A549 (cell line): ENCODE results near the gene LYRM2.

Experiments used
- CEBPB ChIP-seq, 2 experiments: fragments of >200 bp in 1 of 2; sonication (Bioruptor Twin) in 1 of 2; formaldehyde crosslinking in 1 of 2; IDR thresholded peaks; 2 replicates each; pipeline ENCODE4 v1.6.1; 2012 to 2016
- CTCF ChIP-seq: fragments of >200 bp; sonication (Bioruptor Twin); formaldehyde crosslinking; IDR thresholded peaks from 3 replicates; pipeline ENCODE4 v1.5.1; 2016
- ELK1 ChIP-seq: fragments of 150-350 bp; IDR thresholded peaks from 2 replicates; pipeline ENCODE4 v1.6.1; 2014; ENCODE audit warnings: low read depth, mild to moderate bottlenecking, low read length
- ESRRA ChIP-seq: fragments of 150-350 bp; IDR thresholded peaks from 2 replicates; pipeline ENCODE4 v1.6.1; 2014; ENCODE audit warnings: mild to moderate bottlenecking, low read length, borderline replicate concordance
- FOSL2 ChIP-seq, 2 experiments: fragments of 450-650 bp in 1 of 2; fragments of >200 bp in 1 of 2; sonication (Bioruptor Twin) in 1 of 2; formaldehyde crosslinking; IDR thresholded peaks; 2 replicates each; pipeline versions ENCODE4 v1.5.0 to v1.6.1; 2016 to 2020; ENCODE audit warnings: mild to moderate bottlenecking in 1 of 2, moderate library complexity in 1 of 2
- HOXA7 ChIP-seq: fragments of 250-450 bp; sonication (Bioruptor Pico); IDR thresholded peaks from 2 replicates; pipeline ENCODE4 v1.5.0; 2020; ENCODE audit warnings: mild to moderate bottlenecking, moderate library complexity
- MAX ChIP-seq: IDR thresholded peaks from 2 replicates; pipeline ENCODE4 v1.6.1; 2012
- PBX3 ChIP-seq: IDR thresholded peaks from 2 replicates; pipeline ENCODE4 v1.6.1; 2012
- POLR2AphosphoS2 ChIP-seq: conservative IDR thresholded peaks from 2 replicates; pipeline ENCODE4 v1.6.1; 2012; ENCODE audit warnings: low read length, improper control_type of control experiment, inconsistent platforms
- REST ChIP-seq: fragments of 200-600 bp; sonication (generic); IDR thresholded peaks from 2 replicates; pipeline ENCODE4 v1.6.1; 2016; ENCODE audit warnings: antibody characterized with exemption, mild to moderate bottlenecking, moderate library complexity

- TF ChIP-seq CTCF (no peak), REST (no peak), POLR2AphosphoS2 (no peak), ELK1 (no peak), HOXA7 (no peak), MAX (no peak), CEBPB (IDR thresholded peaks at IDR 0.05) (no peak), ESRRA (no peak), PBX3 (no peak), FOSL2 (IDR thresholded peaks at IDR 0.05) (no peak), FOSL2 (CRISPR knock-in tag; IDR thresholded peaks at IDR 0.05) (no peak)
Observed at GRCh38 chr6:89642956-89643355, 4.4 kb upstream of the LYRM2 start.
